NCI-H2081 (cell line): ENCODE results near the gene SLC6A19.
"Not testable (repeated sequence)": the region's sequence is repeated elsewhere in the genome, so short reads cannot be mapped to it uniquely, and the experiment has no call there.

Source experiments
- DNase-seq, 2 experiments: peaks; one replicate each; lab custom pipeline; 2025; lab: John Stamatoyannopoulos, UW

The SLC6A19 gene

GRCh38 chr5:1265461-1266455 is 64.4 kb downstream of the SLC6A19 start:
- DNase-seq: no peak

- DNase-seq: no peak
Measured at GRCh38 chr5:1266791-1267190, 65.4 kb downstream of the SLC6A19 start.

- not testable (repeated sequence) for DNase-seq
Measured at GRCh38 chr5:1267464-1267863, 66.1 kb downstream of the SLC6A19 start.

GRCh38 chr5:1268056-1268455 is 66.7 kb downstream of the SLC6A19 start:
- DNase-seq: no peak

- no peak for DNase-seq
Measured at GRCh38 chr5:1268666-1269065, 67.3 kb downstream of the SLC6A19 start.

GRCh38 chr5:1270426-1270825 is 69.0 kb downstream of the SLC6A19 start:
- no peak for DNase-seq

GRCh38 chr5:1270933-1271914 is 69.8 kb downstream of the SLC6A19 start:
- DNase-seq: no peak

GRCh38 chr5:1272201-1272600 is 70.8 kb downstream of the SLC6A19 start:
- no peak for DNase-seq

- DNase-seq: no peak
Measured at GRCh38 chr5:1273745-1274144, 72.3 kb downstream of the SLC6A19 start.

- DNase-seq: no peak
Measured at GRCh38 chr5:1274471-1274870, 73.1 kb downstream of the SLC6A19 start.
